ENCODE measurements around the gene MACROD2.

The MACROD2 gene

GRCh38 chr20:15253431-15253830, 1258.1 kb downstream of the MACROD2 start:
- Mint-ChIP-seq H3K4me3 (no peak overlapping the region), H3K27me3 (no peaks in the 10 kb centered on the region), H3K27ac (no peak overlapping the region), H3K36me3 (no peaks in the 10 kb centered on the region), H3K4me1 (no peaks in the 10 kb centered on the region), H3K9me3 (peaks cover 3% of the 10 kb centered on the region)
- no peak for DNase-seq
- CTCF ChIA-PET = no interaction called here

DNA sequence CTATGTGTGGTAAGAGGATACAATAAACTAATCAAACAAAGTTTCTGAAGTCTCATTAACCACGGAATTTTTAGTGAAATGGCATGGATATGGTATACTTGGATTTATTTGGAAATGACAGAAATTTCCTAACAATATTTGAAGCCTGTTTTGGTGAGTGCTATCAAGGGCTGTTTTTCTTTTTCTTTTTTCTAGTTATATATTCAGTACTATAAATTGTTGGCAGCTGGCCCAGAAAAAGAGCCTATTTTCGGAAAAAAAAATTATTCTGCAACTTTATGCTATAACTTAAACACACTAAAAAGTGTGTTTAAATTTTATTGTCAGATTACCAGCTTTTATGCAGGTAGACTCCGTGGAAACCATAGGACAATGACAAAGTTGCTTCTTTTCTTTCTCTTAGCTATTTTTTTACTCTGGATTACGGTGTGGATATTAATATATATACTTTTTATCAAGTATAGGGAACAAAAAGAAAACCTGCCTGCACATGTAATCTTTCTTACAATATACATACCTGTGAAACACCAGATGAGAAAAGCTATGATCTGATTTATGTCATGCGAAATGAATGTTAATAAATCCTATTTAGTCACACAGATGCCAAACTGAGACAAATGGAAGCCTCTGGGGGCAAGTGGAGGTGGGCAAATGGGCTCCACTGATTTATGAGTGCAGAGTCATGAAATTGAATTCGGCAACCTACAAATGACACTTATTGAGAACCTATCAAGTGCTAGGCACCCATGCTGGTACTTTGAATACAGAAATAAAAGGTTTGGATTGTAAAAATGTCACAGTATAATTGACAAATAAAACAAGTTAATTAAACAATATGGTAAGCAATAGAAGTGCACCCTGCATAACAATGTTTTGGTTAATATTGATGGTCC, 1261.6 kb downstream of the MACROD2 start:
- Mint-ChIP-seq H3K27me3 (no peaks in the 10 kb centered on the region), H3K4me3 (no peak overlapping the region), H3K4me1 (no peaks in the 10 kb centered on the region), H3K36me3 (no peaks in the 10 kb centered on the region), H3K27ac (no peak overlapping the region), H3K9me3 (peaks cover 3% of the 10 kb centered on the region)
- CTCF ChIA-PET = no interaction called here
- no peak for DNase-seq

DNA sequence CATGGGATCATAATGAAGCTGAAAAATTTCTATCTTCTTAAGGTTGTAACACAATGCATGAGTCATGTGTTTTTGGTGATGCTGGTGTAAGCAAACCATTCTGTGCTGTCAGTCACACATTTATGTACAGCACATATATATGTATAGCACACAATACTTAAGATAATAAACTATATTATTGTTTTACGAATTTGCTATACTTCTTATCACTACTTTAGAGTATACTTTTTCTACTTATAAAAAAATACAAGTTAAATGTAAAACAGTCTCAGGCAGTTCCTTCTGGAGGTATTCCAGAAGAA, 1262.2 kb downstream of the MACROD2 start:
- no peak overlapping the region for H3K27ac Mint-ChIP-seq
- no peak overlapping the region for H3K4me3 Mint-ChIP-seq
- no peaks in the 10 kb centered on the region for H3K36me3 Mint-ChIP-seq
- no peak for DNase-seq
- no peaks in the 10 kb centered on the region for H3K27me3 Mint-ChIP-seq
- peaks cover 3% of the 10 kb centered on the region for H3K9me3 Mint-ChIP-seq
- H3K4me1 Mint-ChIP-seq = no peaks in the 10 kb centered on the region
- CTCF ChIA-PET = no interaction called here

GRCh38 chr20:15265581-15266309, 1270.4 kb downstream of the MACROD2 start:
- no peak overlapping the region for H3K27ac Mint-ChIP-seq
- no peaks in the 10 kb centered on the region for H3K27me3 Mint-ChIP-seq
- CTCF ChIA-PET = no interaction called here
- no peak overlapping the region for H3K4me3 Mint-ChIP-seq
- no peaks in the 10 kb centered on the region for H3K4me1 Mint-ChIP-seq
- H3K36me3 Mint-ChIP-seq = no peaks in the 10 kb centered on the region
- no peak for DNase-seq
- H3K9me3 Mint-ChIP-seq = peaks cover 15% of the 10 kb centered on the region

DNA sequence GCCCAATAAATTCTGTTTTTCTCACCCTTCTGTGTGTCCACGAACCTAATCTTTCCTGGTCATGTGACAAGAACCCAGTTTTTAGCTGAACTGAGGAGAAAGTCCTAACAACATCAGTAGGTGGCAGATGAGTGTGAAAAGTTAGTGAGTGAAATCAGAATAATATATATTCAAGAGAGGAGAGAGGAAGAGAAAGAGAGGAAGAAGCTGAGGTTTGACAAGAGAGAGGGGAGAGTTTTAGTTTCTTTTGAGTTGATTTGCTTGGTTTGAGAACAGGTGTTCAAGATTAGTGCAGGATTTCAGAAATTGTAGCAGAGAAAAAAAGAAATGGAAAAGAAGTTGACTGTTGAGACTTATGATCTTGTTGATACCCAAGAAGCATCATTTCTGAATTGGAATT, 1272.6 kb downstream of the MACROD2 start:
- Mint-ChIP-seq H3K36me3 (no peaks in the 10 kb centered on the region), H3K9me3 (peaks cover 20% of the 10 kb centered on the region), H3K27ac (no peak overlapping the region), H3K4me1 (no peaks in the 10 kb centered on the region), H3K4me3 (no peak overlapping the region), H3K27me3 (no peaks in the 10 kb centered on the region)
- DNase-seq = no peak
- CTCF ChIA-PET = no interaction called here

DNA sequence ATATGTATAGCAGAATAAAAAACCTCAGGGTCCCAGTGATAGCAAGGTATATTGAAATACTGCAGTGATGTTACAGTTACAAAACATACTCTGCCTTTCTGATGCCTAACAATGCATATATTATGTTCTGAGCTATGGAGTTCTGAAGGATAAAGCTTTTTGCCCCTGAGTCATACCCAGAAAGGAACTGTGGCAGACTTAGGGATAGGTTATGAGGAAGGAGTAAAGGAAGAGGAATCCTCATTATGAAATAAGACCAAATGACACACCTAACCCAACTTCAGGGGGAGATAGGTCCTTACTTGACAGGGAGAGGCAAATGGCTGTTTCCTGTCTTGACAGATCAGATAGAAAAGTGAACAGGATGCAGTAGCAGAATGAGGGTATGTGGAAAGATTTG, 1282.7 kb downstream of the MACROD2 start:
- Mint-ChIP-seq H3K4me3 (no peak overlapping the region), H3K9me3 (peaks cover 25% of the 10 kb centered on the region), H3K4me1 (no peaks in the 10 kb centered on the region), H3K36me3 (no peaks in the 10 kb centered on the region), H3K27me3 (no peaks in the 10 kb centered on the region), H3K27ac (no peak overlapping the region)
- no peak for DNase-seq
- CTCF ChIA-PET = no interaction called here

DNA sequence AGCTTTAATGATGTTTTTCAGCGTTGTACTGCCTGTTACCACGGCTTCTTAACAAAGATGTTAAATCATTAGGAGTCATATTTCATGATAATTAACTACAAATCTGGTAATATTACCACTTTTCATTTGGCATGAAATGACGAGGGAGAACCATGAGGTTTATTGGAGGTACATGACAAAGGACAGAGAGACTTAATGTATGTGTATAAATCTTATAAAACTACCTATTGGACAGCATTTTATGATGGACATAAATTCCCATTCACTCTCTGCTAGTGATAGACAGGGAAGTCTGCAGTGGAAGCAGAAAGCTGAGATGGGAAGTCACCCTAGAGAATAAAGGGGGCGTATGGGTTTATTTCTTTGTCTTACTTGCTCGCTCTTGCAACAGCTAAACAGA, 1292.0 kb downstream of the MACROD2 start:
- no peaks in the 10 kb centered on the region for H3K36me3 Mint-ChIP-seq
- no peak overlapping the region for H3K27ac Mint-ChIP-seq
- no peaks in the 10 kb centered on the region for H3K27me3 Mint-ChIP-seq
- no peak for DNase-seq
- no peaks in the 10 kb centered on the region for H3K4me1 Mint-ChIP-seq
- H3K4me3 Mint-ChIP-seq = no peak overlapping the region
- peaks cover 11% of the 10 kb centered on the region for H3K9me3 Mint-ChIP-seq
- CTCF ChIA-PET = no interaction called here

DNA sequence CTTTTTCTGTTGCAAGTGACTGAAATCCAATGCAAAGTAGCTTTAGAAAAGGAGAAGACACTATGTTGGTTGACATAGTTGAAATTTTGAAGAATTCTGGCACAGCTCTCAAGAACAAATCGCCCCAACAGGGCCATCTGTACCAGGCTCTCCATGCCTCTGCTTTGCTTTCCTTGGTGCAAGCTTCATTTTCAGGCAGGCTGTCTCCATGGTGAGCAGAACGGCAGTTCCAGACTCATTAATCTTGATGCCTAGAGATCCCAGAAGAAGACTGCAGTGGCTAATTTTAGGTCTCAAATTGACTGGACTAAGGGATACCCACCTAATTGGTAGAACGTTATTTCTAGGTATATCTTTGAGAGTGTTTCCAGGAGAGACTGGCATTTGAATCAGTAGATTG, 1292.8 kb downstream of the MACROD2 start:
- Mint-ChIP-seq H3K27me3 (no peaks in the 10 kb centered on the region), H3K9me3 (peaks cover 6% of the 10 kb centered on the region), H3K27ac (no peak overlapping the region), H3K4me3 (no peak overlapping the region), H3K4me1 (no peaks in the 10 kb centered on the region), H3K36me3 (no peaks in the 10 kb centered on the region)
- no peak for DNase-seq
- CTCF ChIA-PET = no interaction called here

DNA sequence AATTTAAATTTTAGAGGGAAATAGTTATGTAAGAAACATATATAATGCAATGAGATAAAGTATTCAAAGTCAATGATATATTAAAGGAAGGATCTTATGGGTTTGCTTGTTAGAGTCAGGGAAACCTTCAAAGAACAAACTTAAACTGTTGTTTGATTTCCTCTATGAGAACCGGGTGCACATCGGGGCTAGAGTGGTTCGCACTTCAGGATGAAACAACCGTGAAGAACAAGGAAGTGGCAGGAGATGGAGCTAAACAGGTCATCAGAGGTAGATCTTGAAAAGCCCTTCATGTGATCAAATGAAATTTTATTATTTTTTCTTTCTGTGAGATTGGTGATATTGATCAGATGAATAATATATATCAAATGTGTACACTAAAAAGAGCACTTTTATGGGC, 1294.0 kb downstream of the MACROD2 start:
- CTCF ChIA-PET = no interaction called here
- no peaks in the 10 kb centered on the region for H3K27me3 Mint-ChIP-seq
- H3K36me3 Mint-ChIP-seq = no peaks in the 10 kb centered on the region
- DNase-seq = no peak
- H3K4me1 Mint-ChIP-seq = no peaks in the 10 kb centered on the region
- H3K9me3 Mint-ChIP-seq = peaks cover 4% of the 10 kb centered on the region
- no peak overlapping the region for H3K4me3 Mint-ChIP-seq
- H3K27ac Mint-ChIP-seq = no peak overlapping the region

DNA sequence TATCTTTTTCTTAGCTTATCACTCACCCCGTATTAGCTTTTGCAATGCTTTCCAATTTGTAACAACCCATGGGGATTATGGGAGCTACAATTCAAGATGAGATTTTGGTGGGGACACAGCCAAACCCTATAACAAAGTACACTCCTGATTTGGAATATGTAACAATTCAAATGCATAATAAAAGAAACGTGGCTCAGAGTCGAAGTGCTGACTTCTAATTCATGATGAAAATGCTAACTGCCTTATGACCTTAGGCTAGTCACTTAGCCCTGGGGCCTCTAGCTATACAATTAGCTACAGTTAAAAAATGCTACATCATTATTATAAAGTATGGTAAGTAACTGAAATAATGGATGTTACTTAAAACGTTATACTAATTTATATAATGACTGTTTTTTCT, 1297.1 kb downstream of the MACROD2 start:
- H3K36me3 Mint-ChIP-seq = no peaks in the 10 kb centered on the region
- DNase-seq = no peak

DNA sequence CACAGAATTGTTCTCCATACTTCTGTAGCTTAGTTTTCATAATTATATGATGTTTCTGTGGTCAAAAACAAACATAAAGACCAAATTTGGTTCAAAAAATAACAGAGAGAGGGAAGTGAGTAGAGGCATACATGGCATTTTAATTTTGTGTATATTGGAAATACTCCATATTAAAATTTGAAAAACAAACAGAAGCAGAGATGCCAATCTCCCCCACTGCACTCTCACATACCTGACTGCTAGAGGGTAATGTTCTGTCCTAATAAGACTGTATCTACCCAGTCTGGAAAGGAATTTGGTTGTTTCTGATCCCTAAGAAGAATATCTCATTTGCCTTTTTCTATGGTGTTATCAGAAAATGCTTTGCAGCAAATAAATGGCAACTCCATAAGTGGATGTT, 1301.1 kb downstream of the MACROD2 start:
- no peaks in the 10 kb centered on the region for H3K4me1 Mint-ChIP-seq
- no peak for DNase-seq
- H3K9me3 Mint-ChIP-seq = peaks cover 17% of the 10 kb centered on the region
- CTCF ChIA-PET = no interaction called here
- H3K27ac Mint-ChIP-seq = no peak overlapping the region
- H3K27me3 Mint-ChIP-seq = no peaks in the 10 kb centered on the region
- H3K36me3 Mint-ChIP-seq = no peaks in the 10 kb centered on the region
- no peak overlapping the region for H3K4me3 Mint-ChIP-seq

More for the DNA sequence above, 1297.1 kb downstream of the MACROD2 start:
- Mint-ChIP-seq H3K27ac (no peak overlapping the region), H3K4me1 (no peaks in the 10 kb centered on the region), H3K4me3 (no peak overlapping the region), H3K27me3 (no peaks in the 10 kb centered on the region), H3K9me3 (peaks cover 12% of the 10 kb centered on the region)
- CTCF ChIA-PET = interaction anchor here (0.6 kb wide), 1 partner anchor 786 kb away, joined by 3 read pairs; no protein-coding TSS in a partner anchor

- Mint-ChIP-seq H3K36me3 (no peaks in the 10 kb centered on the region), H3K4me3 (no peak overlapping the region), H3K27ac (no peak overlapping the region), H3K4me1 (no peaks in the 10 kb centered on the region), H3K9me3 (peaks cover 23% of the 10 kb centered on the region), H3K27me3 (no peaks in the 10 kb centered on the region)
- no peak for DNase-seq
- CTCF ChIA-PET = no interaction called here
Measured at GRCh38 chr20:15297059-15297875, 1302.0 kb downstream of the MACROD2 start.

GRCh38 chr20:15302075-15302474, 1306.8 kb downstream of the MACROD2 start:
- Mint-ChIP-seq H3K27me3 (no peaks in the 10 kb centered on the region), H3K27ac (no peak overlapping the region), H3K4me3 (no peak overlapping the region), H3K4me1 (no peaks in the 10 kb centered on the region), H3K36me3 (no peaks in the 10 kb centered on the region), H3K9me3 (peaks cover 16% of the 10 kb centered on the region)
- CTCF ChIA-PET = no interaction called here
- no peak for DNase-seq

DNA sequence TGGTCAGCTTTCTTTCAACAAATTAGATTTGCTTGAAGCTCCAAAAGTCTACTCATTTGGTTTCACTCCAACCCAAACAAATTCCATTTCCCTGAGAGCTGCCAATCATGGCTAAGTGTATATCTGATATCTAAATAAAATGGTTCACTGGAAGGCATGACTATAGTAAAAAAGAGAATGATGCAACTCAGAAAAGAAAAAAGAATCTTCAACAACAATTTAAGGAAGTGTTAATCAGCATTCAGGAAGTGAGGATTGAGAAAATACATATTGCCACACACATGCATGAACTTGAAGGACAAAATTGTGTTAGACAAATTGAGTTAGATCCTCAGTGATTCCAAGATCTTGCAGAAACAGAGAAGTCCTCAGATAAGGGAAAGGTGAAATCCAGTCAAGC, 1315.0 kb downstream of the MACROD2 start:
- no peak overlapping the region for H3K27ac Mint-ChIP-seq
- no peak overlapping the region for H3K4me3 Mint-ChIP-seq
- peaks cover 6% of the 10 kb centered on the region for H3K9me3 Mint-ChIP-seq

More for the DNA sequence above, 1315.0 kb downstream of the MACROD2 start:
- no peaks in the 10 kb centered on the region for H3K4me1 Mint-ChIP-seq
- CTCF ChIA-PET = no interaction called here
- no peak for DNase-seq
- no peaks in the 10 kb centered on the region for H3K27me3 Mint-ChIP-seq
- H3K36me3 Mint-ChIP-seq = no peaks in the 10 kb centered on the region

Data from activated naive CD4-positive, alpha-beta T cell treated with anti-CD3 and anti-CD28 coated beads, Interleukin-2, amount 10 ng/mL, durations not matched to agents 7 days and 5 days (primary cell).